HFF-Myc (cell line): Measurements from ENCODE around the gene TTLL7.
A peak's percentile ranks its signal among the peaks of the same experiment; 100 is the strongest.

Experiments used
- DNase-seq: peaks from one replicate; pipeline ENCODE4 v3.0.0-alpha.2; 2011; ENCODE audit warnings: low read depth; ENCODE audit errors: extremely low read depth
- H3K4me3 ChIP-seq: replicated peaks from 2 replicates; pipeline ENCODE4 v1.5.1; 2011; ENCODE audit warnings: low read depth, mild to moderate bottlenecking, control low read depth, low read length
- CTCF ChIP-seq: IDR thresholded peaks from 2 replicates; pipeline ENCODE4 v1.5.1; 2012; ENCODE audit warnings: mild to moderate bottlenecking, low read depth, low read length, control low read depth; ENCODE audit errors: missing control alignments

Gene TTLL7

GRCh38 chr1:83912876-83913275, 86.1 kb downstream of the TTLL7 start:
- no peak for DNase-seq
- TF ChIP-seq CTCF = no peak
- no peak overlapping the region for H3K4me3 ChIP-seq

DNA sequence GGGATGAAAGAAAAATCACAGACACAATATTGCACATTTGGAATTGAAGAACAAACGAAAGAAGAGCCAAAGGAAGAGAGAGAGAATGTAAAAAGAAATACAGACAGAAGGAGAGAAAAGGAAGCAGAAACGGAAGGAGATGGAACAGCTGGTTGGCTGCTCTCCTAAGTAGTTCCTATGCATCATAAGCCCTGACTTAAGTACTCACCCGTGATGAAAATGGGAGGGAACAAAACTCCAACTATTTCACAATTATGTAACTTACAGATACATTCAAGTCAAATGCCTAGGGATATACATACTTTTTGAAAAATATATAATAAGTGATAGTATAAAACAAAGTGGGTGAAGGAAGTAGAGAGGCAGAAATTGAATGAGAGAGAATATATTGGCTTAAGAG, 88.5 kb downstream of the TTLL7 start:
- no peak for DNase-seq
- no peak for TF ChIP-seq CTCF

GRCh38 chr1:83909687-83910086, 89.2 kb downstream of the TTLL7 start:
- H3K4me3 ChIP-seq = no peak overlapping the region
- no peak for TF ChIP-seq CTCF
- DNase-seq = no peak

More for the DNA sequence above, 88.5 kb downstream of the TTLL7 start:
- H3K4me3 ChIP-seq = no peak overlapping the region

- no peak overlapping the region for H3K4me3 ChIP-seq
- DNase-seq = no peak
- peak; percentile 51 for TF ChIP-seq CTCF
These were observed 93.5 kb downstream of the TTLL7 start for GRCh38 chr1:83905315-83905907.

DNA sequence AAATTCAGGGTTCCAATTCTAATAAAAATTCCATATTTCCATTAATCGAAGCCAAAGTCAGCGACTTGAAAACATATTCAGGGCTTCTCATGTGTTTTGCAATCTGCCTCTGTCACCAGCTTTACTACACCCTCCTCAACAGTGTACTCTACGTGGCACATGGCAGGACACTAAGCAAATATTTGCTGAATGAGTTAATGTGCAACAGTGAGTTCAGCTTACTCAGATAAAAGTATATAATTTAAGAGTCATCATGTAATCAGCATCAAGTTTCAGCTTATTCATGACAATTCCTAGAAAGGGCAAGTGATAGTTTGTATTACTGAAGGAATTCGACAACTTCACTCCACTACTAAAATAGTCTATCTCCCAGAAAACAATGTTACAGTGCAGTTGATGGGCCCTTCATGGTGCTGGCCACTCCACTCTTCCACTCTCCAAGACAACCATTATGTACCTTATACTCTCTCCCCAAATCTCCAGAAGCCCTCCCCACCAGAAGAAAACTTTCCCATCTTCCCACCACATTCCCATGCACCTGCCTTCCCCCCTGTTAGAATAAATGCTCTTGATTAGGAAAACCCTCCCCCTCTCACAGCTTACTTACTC, 97.3 kb downstream of the TTLL7 start:
- peak; percentile 25 for DNase-seq
- TF ChIP-seq CTCF = no peak
- H3K4me3 ChIP-seq = no peak overlapping the region

GRCh38 chr1:83900524-83900923, 98.4 kb downstream of the TTLL7 start:
- no peak for TF ChIP-seq CTCF
- no peak for DNase-seq
- H3K4me3 ChIP-seq = no peak overlapping the region

DNA sequence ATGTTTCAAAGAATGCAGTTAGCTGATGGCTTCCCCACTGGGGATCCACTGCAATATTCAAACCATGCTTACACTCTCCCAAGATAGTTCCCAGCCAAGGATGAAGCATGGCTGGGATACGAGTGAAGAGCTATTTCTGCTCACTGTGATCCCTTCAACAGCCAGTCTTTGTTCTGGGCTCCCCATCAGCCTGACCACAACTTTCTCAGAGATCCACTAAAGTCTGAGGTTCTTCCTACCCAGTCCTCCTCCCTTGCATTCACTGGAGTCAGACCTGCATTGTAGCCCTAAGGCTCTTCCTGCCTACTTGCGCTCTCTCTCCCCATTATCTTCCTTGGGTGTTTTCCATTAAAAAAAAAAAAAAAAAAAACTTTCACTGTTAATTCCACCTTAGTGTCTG, 101.4 kb downstream of the TTLL7 start:
- no peak overlapping the region for H3K4me3 ChIP-seq
- no peak for TF ChIP-seq CTCF
- DNase-seq = no peak
